Activated T-cell treated with anti-CD3 and anti-CD28 coated beads for 4 hours (primary cell): ENCODE results near the gene SLC26A3.

ENCODE experiments used
- DNase-seq: peaks from one replicate; pipeline ENCODE4 v3.0.0-alpha.2; 2020

Gene SLC26A3

DNA sequence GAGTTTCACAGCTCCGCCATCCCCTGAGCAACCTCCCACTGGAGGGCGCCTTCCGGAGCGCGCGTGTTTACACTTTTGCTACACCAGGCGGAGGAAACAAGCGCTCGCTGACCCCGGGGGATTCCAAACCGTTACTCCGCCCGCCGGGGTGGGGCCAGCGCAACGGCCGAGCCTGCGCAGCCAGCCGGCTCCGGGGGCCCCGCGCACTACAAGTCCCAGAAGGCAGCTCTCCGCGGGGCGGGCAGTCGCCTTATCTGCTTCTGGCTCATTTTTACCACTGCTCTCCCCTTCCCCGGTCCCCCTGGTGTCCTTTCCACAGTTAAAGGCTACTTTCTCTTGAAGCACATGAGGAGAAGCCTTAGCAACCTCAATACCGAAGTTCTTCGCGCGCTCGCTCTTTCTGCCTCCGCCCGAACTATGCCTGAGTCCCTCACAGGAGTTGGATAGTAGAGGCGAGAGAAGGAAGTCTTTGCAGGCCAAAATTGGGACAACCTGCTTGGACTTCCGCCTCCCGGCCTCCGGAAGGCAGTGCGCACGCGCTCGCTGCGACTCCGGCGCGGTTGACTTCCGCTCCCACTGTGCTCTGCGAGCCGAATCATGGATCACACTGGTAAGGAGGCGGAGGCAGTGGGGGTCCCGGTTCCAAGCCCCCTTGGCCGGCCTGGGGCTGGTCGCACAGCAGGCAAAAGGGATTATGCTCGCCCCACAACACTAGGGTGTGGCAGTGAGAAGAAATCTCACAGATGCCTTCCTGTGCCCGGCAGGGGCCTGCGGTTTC lies 59.3 kb downstream of the SLC26A3 start, which contains the start of gene CBLL1:
TSS of gene CBLL1 (plus strand) at position 576 of the 778 bp plus-strand sequence. CDS start at position 598, 22 bp downstream.
- DNase-seq: peak; percentile 97

DNA sequence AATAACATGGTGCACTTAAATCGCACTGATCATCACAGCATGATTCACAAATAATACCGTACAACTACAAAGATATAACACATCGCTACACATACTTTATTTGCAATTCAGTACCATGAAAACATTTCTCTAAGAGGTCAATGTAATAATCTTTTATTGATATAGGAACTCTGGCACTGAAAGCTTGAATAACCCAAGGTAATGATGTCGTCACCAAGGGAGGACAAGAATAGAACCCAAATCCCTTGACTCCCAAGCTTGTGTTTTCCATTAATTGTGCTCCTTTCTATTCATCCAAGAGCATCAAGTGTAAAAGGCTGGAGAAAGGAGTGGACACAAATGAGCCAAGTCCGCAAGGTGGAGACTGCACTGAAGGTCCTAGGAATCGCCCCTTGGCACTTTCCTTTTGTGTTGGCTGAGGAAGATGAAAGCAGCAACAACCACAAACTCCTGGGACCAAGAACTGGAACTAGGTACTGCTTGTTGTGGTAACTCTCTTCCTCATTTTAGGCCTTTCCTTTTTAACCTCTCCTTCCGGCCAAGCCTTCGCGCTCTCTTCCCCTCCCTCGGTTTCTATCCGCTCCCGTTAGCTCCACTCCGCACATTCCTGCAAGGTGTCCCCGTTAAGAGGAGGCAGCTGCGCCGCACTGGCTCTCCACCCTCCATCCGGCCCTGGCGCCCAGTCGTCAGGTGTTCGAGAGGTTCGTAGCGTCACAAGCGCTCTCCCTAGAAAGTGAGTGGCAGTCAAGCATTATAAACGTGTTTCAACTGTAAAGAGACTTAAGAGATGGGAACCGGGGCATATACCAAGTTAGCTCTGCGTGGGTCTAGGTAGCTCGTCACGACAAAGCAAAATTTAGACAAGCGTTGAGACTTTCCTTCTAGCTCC lies 60.1 kb downstream of the SLC26A3 start:
- DNase-seq: no peak

DNA sequence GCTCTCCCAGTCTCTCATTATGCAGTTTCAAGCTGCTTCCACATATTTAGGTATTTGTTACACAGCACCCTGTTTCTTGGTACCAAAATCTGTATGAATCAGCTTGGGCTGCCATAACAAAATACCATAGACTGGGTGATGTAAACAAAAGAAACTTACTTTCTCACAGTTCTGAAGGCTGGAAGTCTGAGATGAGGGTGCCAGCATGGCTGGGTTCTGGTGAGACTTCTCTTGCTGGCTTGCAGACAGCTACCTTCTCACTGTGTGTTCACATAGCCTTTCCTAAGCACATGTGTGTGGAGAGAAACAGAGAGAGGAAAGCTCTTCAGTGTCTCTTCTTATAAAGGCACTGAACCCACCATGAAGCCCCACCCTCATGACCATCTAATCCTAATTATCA lies 74.7 kb downstream of the SLC26A3 start:
- DNase-seq: no peak

DNA sequence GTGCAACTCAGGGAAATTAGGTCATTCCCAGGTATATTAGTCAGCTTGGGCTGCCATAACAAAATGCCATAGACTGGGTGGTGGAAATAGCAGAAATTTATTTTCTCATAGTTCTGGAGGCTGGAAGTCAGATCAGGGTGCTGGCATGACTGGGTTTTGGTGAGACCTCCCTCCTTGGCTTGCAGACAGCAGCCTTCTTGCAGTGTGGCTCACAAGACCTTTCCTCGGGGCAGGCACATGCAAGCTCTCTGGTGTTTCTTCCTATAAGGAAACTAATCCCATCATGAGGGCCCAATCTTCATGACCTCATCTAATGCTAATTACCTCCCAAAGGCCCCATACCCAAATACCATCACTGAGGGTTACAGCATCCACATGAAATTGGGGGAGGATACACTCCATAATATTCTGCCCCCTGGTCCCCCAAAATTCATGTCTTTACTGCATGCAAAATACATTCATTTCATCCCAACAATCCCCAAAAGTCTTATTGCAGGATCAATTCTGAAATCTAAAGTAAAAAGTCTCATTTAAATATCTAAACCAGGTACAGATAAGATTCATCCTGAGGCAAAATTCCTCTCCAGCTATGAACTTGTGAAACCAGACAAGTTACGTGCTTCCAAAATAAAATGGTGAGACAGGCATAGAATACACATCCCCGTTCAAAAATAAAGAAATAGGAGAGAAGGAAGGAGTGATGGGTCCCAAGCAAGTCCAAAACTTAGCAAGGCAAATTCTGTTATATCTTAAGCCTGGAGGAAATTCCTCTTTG lies 76.5 kb downstream of the SLC26A3 start:
- DNase-seq: no peak

DNA sequence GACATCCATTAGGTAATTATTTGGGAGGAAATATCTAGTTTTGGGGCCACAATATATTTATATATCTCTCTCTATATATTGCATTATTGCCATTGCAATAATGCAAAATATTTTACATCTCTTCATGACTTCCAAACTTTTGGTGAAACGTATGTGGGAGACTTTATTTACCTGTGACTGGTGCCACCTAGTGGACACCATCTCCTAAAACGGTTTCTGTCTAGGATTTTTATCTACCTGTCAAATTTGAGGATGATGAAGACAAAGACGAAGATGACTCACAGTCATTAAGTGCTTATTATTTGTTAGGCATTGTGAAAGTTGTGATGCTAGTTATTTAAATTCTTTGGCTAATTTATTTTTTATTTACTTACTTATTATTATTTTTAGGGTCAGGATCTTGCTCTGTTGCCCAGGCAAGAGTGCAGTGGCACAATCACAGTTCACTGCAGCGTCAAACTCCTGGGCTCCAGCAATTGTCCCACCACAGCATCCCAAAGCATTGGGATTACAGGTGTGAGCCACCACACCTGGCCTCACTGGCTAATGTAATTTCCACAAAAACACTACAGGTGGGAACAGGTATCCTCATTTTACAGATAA lies 77.8 kb downstream of the SLC26A3 start:
- DNase-seq: peak; percentile 33

DNA sequence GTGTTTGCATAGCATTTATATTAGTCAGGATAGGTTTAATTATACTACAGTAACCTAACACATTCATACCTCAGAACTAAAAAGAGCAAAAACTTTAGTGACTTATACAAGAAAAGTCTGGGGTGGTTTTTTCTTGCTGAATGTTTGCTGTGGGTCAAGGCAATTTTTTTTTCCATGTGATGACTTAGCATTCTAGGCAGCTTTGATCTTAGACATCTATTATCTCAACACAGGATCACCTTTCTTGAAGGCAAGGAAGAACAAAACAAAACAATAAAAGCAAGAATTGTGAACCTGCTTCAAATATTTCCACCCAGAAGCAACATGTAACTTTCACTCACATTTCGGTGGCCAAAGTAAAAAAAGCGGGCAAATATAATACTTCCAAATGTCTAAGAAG lies 79.8 kb downstream of the SLC26A3 start:
- DNase-seq: no peak

DNA sequence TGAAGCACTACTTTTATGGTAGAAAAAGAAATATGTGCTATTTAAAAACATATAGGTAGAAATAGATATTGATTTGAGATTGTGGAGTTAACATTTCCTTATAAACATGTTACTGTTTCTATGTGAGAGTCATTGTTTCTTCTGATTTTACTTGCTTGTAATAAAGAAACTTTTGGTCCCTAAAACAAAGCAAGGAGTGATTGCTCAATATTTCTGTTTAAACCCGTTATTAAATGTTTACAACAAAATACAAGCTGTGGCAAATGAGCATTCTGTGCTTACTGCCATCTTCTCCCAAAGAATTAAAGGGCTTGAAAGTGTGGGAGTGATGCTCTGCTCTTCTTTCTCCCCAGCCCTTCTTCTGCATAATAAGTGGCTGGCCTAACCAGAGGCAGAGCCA lies 81.7 kb downstream of the SLC26A3 start:
- no peak for DNase-seq

DNA sequence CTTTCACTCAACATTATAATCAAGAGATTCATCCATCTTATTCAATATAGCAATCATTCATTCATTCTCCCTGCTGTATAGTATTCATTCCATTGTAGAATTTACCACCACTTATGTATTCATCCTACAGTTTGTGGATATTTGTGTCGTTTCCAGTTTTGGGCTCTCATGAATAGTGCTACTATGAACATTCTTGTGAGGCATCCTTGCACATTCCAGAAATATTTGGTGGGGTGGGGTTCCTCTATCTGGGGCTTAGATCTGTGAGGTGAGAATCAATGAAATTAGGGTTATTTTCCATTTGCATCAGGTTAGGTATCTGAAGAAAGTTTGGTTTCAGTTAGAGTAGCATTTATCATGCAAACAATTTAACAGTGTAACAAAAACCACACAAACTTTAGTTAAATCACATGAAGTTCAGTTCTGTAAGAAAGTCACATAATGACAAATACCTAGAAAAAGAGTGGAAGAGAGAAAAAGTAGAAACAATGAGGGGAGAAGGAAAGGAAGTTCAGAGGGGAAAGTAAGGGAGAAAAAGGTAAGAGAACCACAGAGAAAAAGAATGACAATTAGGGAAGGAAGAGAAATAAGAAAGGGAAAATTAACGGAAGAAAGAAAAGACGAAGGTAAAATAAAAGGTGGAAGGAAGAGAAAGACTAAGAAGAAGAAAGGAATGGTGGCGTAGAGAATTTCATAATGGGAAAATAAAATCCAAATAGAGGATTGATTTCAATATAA lies 84.4 kb downstream of the SLC26A3 start:
- no peak for DNase-seq

DNA sequence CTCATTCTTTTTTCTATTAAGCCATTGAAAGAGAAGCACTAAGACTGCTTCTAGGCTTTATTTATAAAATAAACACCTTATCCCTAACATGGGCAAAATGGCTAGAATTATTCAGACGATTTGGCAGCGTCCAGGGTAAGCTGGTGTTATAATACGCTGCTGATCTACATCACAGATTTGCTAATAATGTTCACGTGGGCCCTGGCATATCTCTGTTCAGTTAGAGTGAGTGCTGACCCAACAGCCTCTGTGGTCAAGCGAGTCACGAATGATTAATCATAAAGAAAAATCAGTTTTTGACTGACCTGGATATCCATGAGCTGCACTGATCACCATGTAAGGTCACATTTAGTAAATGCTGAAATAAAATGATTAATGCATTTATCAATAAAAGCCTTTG lies 87.5 kb downstream of the SLC26A3 start:
- no peak for DNase-seq
